Stomach smooth muscle (tissue), 2 donors: Measurements from ENCODE around the gene SYT3.
"Not testable (repeated sequence)": the region's sequence is repeated elsewhere in the genome, so short reads cannot be mapped to it uniquely, and the experiment has no call there.

ENCODE experiments used
- H3K27ac ChIP-seq: one replicate; pipeline ENCODE4 v1.7.0; 2013; ENCODE audit warnings: mild to moderate bottlenecking, low read length, inconsistent platforms
- H3K27me3 ChIP-seq, 2 donors: one replicate each; pipeline ENCODE4 v1.7.0; 2013; ENCODE audit warnings: low read length in 2 of 2; ENCODE audit not compliant: insufficient read depth in 2 of 2, control insufficient read depth in 1 of 2
- H3K36me3 ChIP-seq, 2 donors: one replicate each; pipeline ENCODE4 v1.7.0; 2013; ENCODE audit warnings: low read length in 2 of 2; ENCODE audit not compliant: control insufficient read depth in 2 of 2, insufficient read depth in 2 of 2
- H3K4me1 ChIP-seq: one replicate; pipeline ENCODE4 v1.7.0; 2013; ENCODE audit warnings: low read length; ENCODE audit not compliant: control insufficient read depth, insufficient read depth
- H3K4me3 ChIP-seq, 2 donors: one replicate each; pipeline ENCODE4 v1.7.0; 2013; ENCODE audit warnings: low read length in 2 of 2
- H3K9ac ChIP-seq, 2 donors: one replicate each; pipeline ENCODE4 v1.7.0; 2013; ENCODE audit warnings: low read length in 2 of 2, mild to moderate bottlenecking in 1 of 2
- H3K9me3 ChIP-seq, 2 donors: one replicate each; pipeline ENCODE4 v1.7.0; 2013; ENCODE audit warnings: low read length in 2 of 2; ENCODE audit not compliant: control insufficient read depth in 2 of 2
- donor health status: healthy.
- donor health status: Pancreatic carcinoma.

Gene SYT3

GRCh38 chr19:50619184-50619583 lies 20.5 kb downstream of the SYT3 start:
- H3K9me3 ChIP-seq, H3K4me3 ChIP-seq, H3K9ac ChIP-seq, H3K36me3 ChIP-seq, H3K27me3 ChIP-seq, H3K4me1 ChIP-seq, H3K27ac ChIP-seq: not testable (repeated sequence)

- H3K9ac ChIP-seq, H3K36me3 ChIP-seq, H3K4me3 ChIP-seq, H3K27me3 ChIP-seq, H3K4me1 ChIP-seq, H3K27ac ChIP-seq, H3K9me3 ChIP-seq: not testable (repeated sequence)
Measured at GRCh38 chr19:50618379-50618778, 21.3 kb downstream of the SYT3 start.

- not testable (repeated sequence) for H3K36me3 ChIP-seq, H3K27me3 ChIP-seq, H3K4me1 ChIP-seq
Measured at GRCh38 chr19:50612504-50613404, 26.9 kb downstream of the SYT3 start.

DNA sequence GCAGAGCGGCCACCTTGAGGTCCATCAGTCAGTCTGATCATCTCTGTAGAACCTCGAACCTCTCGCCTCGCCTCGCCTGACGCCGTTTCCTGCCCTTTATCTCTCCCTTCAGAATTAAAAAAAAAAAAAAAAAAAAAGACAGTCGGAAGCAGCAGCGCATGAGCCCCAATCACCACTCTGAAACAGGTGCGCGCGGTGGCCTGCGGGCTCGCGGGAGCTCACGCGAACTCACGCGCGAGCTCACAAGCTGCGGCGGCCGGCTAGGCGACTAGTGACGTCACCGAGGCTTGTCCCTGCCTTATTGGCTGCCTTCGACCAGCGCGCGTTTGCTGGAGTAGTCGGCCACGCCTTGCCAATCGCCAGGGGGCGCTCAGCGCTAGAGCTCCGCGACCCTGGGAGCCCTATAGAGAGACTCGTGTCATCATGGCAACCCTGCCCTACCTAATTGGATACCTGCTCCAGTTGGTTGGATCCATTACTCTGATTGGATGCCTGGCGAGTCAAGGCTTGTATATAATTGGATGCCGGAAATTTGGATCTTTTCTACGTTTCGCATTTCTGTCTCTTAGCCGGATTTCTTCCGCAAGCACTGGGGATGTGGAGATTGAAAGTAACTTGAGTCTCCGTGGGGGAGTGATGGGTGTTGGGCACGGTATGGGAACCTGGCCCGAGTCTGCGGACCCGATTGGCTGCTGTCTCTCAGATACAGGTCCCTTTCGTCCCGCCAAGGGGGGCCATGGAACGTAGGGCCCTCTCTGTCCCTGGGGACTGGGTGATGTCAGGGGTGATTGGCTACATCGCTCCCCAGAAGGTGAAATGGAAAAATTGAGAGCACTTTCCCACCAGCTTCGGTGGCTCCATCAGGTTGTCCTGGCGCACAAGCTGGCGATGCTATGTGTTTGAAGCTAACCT lies 31.6 kb downstream of the SYT3 start:
- H3K27ac ChIP-seq, result no peak overlapping the region
- H3K9ac ChIP-seq, result no peak overlapping the region
- H3K4me1 ChIP-seq, result peaks cover 3% of the 10 kb centered on the region
- H3K27me3 ChIP-seq, result peaks cover 15 to 19% of the 10 kb centered on the region in 2 donors
- H3K9me3 ChIP-seq, result peaks cover 0 to 7% of the 10 kb centered on the region in 2 donors
- no peak overlapping the region for H3K4me3 ChIP-seq
- H3K36me3 ChIP-seq, result no peaks in the 10 kb centered on the region

More at GRCh38 chr19:50612504-50613404, 26.9 kb downstream of the SYT3 start:
- not testable (repeated sequence) for H3K9me3 ChIP-seq, H3K4me3 ChIP-seq, H3K27ac ChIP-seq, H3K9ac ChIP-seq

- Histone ChIP-seq H3K9ac (no peak overlapping the region), H3K4me3 (no peak overlapping the region), H3K27me3 (peaks cover 19% of the 10 kb centered on the region in 2 donors), H3K4me1 (peaks cover 3% of the 10 kb centered on the region), H3K27ac (no peak overlapping the region), H3K9me3 (peaks cover 0 to 7% of the 10 kb centered on the region in 2 donors), H3K36me3 (no peaks in the 10 kb centered on the region)
Measured at GRCh38 chr19:50607388-50607787, 32.3 kb downstream of the SYT3 start.

GRCh38 chr19:50606059-50606836 lies 33.4 kb downstream of the SYT3 start:
- H3K9ac ChIP-seq, H3K4me1 ChIP-seq, H3K4me3 ChIP-seq, H3K9me3 ChIP-seq, H3K36me3 ChIP-seq, H3K27ac ChIP-seq: not testable (repeated sequence)
- peaks cover 19 to 24% of the 10 kb centered on the region in 2 donors for H3K27me3 ChIP-seq

GRCh38 chr19:50604264-50605073 lies 35.2 kb downstream of the SYT3 start:
- peaks cover 21 to 30% of the 10 kb centered on the region in 2 donors for H3K27me3 ChIP-seq
- H3K9ac ChIP-seq, H3K36me3 ChIP-seq, H3K4me3 ChIP-seq, H3K27ac ChIP-seq, H3K4me1 ChIP-seq, H3K9me3 ChIP-seq: not testable (repeated sequence)

DNA sequence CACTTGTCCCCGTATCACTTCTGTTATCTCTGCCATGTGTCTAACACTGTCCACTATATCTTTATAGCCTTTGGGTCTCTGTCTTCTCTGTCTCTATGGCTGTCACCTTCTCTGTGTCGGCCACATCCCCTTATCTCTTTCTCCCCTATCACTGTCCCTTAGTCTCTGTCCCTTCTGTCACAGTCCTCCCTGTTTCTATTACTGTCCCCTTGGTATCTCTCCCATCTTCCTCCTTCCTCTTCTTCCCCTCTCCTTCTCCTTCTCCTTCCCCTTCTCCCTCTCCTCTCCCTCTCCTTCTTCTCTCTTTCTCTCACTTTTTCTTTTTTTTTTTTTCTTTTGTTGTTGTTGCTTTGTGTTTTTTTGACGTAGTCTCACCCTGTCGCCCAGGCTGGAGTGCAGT lies 36.7 kb downstream of the SYT3 start:
- Histone ChIP-seq H3K27me3 (peaks cover 17 to 30% of the 10 kb centered on the region in 2 donors), H3K27ac (no peak overlapping the region)

GRCh38 chr19:50602496-50602895 lies 37.2 kb downstream of the SYT3 start:
- Histone ChIP-seq H3K27ac (no peak overlapping the region), H3K4me1 (no peaks in the 10 kb centered on the region), H3K27me3 (peaks cover 16 to 27% of the 10 kb centered on the region in 2 donors), H3K36me3 (no peaks in the 10 kb centered on the region), H3K4me3 (no peak overlapping the region), H3K9ac (no peak overlapping the region), H3K9me3 (peaks cover 0 to 5% of the 10 kb centered on the region in 2 donors)

More for the DNA sequence above, 36.7 kb downstream of the SYT3 start:
- Histone ChIP-seq H3K36me3 (no peaks in the 10 kb centered on the region), H3K4me3 (no peak overlapping the region), H3K9ac (no peak overlapping the region), H3K4me1 (peaks cover under 1% of the 10 kb centered on the region), H3K9me3 (peaks cover 0 to 7% of the 10 kb centered on the region in 2 donors)

DNA sequence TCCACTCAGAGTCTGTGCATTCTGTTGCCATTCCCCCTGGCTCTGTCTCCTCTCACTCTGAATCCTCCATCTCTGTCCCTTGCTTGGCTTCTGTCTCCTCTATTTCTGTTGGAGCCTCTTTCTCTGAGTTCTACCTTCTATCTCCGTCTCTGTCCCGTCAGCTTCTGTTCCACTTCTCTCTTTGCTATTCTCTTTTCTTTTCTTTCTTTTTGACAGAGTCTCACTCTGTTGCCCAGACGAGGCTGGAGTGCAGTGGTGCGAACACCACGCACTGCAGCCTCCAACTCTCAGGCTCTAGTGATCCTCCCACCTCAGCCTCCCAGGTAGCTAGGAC lies 37.6 kb downstream of the SYT3 start:
- no peak overlapping the region for H3K4me3 ChIP-seq
- no peak overlapping the region for H3K27ac ChIP-seq
- no peak overlapping the region for H3K9ac ChIP-seq
- H3K27me3 ChIP-seq, result peaks cover 12 to 23% of the 10 kb centered on the region in 2 donors
- H3K9me3 ChIP-seq, result peaks cover 0 to under 1% of the 10 kb centered on the region in 2 donors
- H3K36me3 ChIP-seq, result no peaks in the 10 kb centered on the region
- H3K4me1 ChIP-seq, result no peaks in the 10 kb centered on the region
